ENCODE measurements around the gene DHODH.
"Not testable (repeated sequence)": the region's sequence is repeated elsewhere in the genome, so short reads cannot be mapped to it uniquely, and the experiment has no call there.

DHODH gene

DNA sequence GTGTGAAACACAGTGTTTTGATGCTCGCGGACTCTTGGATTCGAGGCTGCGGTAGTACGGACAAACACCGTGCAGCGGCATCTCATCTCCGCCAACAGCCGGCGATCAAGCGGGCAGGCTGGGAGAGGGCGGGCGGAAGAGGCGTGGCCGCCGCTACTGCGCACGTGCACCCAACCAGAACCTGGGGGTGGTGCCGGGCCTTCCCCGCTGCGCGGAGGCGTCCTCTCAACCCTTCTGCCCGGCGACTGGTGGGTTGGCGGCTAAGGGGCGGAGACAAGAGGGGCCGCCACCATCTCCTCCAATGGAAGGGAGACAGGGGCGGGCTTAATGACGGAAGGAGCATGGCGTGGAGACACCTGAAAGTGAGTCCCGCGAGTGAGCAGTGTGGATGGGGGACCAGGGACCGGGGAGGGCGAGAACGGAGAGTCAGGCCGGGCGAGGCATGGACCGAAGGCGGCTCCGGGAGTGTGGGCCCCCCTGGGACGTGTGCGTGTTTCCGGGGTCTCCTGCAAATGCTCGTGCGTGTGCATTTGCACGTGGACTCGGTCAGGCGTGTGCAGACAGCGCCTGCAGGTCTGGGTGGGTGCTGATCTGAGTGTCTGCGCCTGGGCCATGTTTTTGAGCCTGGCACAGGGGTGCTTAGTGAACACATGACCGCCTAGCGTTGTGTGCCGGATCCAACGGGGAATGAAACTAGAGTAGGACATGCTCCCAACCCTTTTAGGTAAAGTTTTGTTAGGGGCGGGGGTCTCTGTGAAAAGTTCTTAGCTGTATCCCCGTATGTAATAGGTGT is at the start of gene DHODH:
TSS of gene DHODH (plus strand) at position 321 of the 793 bp plus-strand sequence. CDS start at position 342, 21 bp downstream.
- peak; percentile 79 to 95 for DNase-seq

DNA sequence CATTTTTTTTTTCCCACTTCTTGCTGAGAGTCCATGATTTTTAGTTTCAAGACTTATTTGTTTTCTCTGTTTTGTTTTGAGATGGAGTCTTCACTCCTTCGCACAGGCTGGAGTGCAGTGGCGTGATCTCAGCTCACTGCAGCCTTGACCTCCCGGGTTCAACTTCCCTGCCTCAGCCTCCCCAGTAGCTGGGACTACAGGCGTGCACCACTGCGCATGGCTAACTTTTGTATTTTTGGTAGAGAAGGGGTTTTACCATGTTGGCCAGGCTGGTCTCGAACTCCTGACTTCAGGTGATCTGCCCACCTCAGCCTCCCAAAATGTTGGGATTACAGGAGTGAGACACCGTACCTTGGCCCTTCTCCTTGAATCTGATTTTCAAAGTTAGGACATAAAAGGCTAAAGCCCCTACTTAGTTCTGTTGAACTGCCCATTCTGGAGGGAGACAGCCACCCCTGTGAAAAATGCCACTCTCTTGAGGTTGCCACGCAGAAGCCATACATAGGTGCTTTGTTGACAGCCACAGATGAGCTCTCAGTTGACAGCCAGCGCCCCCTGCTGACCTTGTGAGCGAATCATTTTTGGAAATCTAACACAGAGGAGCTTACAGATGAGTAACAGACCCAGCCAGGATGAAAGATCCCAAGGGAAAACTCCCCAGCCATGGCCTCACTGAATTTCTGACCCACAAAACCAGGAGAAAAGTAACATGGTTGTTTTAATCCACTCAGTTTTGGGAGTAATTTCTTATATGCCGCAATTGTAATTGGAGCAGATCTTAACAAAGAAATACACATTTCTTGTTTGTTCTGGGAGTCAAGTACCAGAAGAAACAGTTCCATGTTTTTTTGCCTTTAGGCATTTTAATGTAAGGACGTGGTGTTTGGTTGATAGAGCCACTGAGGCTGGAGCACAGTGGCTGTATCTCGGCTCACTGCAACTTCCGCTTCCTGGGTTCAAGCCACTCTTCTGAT is 47.2 kb upstream of the DHODH start:
- DNase-seq = peak; percentile 45 to 69

DNA sequence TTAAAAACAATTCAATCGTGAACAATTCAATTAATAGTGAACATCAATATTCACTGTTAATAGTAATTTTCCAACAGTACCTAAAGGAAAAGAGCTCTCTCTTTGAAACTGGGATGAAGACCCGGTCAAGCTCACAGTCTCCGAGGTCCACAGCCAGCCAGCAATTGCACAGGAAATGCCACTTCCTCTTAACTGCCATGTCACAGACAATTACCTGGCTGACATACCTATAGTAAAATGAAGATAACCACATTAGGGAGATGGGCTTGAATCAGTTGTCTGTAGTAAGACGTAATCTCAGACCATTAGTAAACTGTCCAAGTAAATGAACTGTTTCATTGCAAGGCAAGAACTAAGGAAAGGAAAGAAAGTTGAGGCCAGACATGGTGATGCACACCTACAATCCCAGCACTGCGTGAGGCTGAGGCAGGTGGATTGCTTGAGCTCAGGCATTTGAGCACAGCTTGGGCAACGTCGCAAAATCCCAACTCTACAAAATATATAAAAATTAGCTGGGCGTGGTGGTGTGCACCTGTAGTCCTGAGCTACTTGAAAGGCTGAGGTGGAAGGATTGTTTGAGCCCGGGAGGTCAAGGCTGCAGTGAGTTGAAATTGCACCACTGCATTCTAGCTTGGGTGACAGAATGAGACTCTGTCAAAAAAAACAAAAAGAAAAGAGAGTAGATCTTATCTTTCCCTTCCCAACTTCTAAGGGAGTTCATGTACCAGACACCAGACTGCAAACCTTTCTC is 45.2 kb upstream of the DHODH start:
- no peak for DNase-seq

DNA sequence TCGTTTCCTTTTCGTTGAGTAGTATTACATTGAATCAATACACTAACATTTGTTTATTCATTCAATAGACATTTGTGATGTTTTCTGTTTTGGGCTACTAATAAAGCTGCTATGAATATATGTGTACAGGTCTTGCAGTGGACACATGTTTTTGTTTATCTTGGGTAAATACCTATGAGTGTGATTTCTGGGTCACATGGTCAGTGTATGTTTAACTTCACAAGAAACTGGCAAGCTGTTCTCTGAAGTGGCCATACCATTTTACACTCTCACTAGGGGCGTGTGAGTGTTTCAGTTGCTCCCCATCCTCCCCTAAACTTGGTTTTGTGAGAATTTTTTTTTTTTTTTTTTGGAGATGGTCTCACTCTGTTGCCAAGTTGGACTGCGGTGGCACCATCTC is 43.3 kb upstream of the DHODH start:
- no peak for DNase-seq

DNA sequence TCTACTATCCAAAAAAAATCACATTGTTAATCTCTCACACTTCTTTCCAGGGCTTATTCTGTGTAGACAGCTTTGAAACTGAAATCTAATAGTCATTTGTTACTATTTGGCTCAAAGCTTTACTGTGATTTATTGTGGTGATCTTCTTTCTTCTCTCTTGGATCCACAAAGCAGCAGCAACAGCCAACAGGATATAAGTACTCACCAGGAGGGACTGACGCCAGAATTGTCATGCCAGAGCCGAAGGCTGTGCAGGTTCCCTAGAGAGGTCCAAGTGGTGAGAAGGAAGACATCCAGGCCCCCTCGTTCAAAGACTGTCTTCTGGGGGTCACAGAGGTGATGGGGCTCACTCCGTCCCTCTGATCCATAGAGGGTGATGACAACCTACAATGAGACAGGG is 41.6 kb upstream of the DHODH start:
- no peak for DNase-seq

DNA sequence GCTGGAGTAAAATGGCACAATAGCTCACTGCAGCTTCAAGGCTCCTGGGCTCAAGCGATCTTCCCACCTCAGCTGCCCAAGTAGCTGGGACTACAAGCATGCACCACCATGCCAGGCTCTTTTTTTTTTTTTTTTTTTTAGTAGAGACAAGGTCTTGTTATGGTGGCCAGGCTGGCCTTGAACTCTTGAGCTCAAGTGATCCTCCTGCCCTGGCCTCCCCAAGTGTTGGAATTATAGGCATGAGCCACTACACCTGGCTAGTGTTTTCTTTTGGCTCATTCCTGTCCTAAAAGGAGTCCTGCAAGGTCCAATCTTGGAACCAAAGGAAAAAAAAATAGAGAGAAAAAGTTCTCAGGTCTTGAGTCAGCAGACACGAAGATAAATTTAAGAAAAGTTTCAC is 39.2 kb upstream of the DHODH start:
- DNase-seq = no peak

DNA sequence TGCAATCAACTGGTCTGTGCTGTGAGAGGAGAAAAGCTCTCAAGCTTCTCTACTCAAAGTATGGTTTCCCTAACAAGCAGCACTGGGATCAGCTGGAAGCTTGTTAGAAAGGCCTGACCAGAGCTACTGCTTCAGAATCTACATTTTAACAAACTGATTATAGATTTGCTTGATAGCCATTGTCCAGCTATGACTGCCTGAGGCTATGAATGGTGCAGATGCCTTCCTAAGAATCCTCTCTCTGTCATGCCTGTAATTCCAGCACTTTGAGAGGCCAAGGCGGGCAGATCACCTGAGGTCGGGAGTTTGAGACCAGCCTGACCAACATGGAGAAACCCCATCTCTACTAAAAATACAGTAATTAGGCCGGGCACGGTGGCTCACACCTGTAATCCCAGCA is 37.0 kb upstream of the DHODH start:
- no peak for DNase-seq

DNA sequence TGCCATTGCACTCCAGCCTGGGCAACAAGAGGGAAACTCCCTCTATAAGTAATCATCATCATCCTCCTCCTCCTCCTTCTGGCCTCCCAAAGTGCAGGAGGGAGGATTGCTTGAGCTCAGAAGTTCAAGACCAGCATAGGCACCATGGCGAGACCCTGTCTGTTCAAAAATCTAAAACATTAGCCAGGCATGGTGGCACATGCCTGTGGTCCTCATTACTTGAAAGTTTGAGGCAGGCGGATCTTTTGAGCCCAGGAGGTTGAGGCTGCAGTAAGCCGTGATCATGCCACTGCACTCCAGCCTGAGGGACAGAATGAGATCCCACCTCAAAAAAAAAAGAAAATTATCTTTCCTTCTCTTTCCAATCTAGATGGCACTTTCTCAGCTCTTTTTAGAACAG is 36.2 kb upstream of the DHODH start:
- DNase-seq = no peak

DNA sequence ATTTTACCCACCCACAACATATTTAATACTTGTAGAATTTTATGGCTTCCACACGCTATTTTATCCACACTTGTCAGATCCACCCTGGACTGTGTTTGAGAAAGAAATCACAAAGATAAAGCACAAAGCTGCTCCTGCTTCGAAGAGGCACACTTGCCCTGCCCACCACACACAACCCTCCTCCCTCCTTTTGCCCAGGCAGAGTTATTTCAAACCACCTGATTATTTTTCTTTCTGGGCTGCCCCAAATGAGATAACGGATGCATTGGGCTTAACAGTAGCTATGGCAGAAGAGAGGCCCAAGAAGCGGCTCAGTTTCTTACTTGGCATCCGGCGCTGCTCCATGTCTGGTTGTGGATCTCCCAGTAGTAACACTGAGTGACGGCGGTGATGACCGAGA is 35.5 kb upstream of the DHODH start:
- DNase-seq = no peak

DNA sequence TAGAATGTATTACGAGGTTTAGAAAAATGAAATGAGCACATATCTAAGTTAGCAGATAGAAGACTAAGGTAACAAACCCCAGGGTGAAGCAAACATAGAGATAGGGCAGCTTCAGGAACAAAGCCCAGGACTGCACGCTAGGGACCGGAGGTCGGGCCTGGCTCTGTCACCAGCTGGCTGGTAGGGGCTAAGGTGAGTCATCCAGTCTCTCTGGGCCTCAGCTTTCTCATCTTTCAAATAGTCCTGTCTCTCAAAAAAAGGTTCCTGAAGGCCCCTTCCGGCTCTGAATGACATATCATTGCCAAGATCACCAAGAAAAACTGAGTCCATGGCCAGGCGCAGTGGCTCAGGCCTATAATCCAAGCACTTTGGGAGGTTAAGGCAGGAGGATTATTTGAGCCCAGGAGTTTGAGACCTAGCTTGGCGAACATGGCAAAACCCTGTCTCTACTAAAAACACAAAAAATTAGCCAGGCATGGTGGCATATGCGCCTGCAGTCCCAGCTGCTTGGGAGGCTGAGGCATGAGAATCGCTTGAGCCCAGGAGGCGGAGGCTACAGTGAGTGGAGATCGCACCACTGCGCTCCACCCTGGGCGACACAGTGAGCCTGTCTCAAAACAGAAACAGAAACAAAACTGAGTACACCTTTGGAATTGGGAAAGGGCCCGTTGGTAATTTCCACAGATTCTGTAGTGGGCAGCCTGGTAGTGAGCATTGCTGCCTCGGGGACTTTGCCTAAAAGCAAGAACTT is 34.3 kb upstream of the DHODH start:
- DNase-seq = no peak

DNA sequence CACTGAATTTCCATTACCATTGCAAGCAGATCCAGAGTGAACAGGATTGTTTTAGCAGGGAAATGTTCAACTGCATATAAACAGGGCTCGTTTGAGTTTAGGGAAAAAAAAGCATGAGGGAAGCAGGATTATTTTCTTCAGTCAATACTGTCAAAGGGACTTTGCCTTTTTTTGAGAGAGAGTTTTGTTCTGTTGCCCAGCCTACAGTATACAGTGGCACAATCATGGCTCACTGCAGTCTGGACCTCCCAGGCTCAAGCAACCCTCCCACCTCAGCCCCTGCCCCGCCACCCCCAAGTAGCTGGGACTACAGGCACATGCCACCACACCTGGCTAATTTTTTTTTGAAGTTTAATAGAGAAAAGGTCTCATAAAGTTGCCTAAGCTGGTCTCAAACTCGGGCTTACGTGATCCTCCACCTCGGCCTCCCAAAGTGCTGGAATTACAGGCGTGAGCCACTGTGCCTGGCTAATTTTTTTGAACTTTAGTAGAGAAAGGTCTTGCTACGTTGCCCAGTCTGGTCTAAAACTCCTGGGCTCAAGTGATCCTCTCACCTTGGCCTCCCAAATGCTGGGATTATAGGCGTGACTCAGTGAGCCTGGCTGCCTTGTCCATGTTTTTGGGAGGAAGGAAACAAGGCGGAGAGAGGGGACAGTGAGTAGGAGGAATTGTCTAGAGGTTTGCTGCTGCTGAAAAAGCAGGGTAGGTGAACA is 23.1 kb upstream of the DHODH start:
- no peak for DNase-seq

DNA sequence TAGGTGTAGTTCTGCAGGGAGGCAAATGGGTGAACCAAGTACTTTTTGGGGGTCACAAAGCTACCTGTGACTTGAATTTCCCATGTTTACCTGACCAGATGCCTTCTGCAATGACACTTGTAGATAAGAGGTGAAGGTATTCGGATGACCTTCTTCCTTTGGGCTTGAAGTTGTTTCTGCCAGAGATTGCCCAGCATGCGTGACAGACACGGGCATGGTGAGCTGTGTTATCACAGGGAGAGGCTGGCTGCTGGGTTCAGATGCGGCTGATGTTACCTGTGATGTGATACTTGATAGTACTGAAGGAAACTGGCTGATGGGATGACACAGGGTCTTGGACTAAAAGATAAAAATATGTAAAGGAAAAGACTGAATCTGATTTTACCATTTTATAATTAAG is 22.4 kb upstream of the DHODH start:
- DNase-seq = no peak

DNA sequence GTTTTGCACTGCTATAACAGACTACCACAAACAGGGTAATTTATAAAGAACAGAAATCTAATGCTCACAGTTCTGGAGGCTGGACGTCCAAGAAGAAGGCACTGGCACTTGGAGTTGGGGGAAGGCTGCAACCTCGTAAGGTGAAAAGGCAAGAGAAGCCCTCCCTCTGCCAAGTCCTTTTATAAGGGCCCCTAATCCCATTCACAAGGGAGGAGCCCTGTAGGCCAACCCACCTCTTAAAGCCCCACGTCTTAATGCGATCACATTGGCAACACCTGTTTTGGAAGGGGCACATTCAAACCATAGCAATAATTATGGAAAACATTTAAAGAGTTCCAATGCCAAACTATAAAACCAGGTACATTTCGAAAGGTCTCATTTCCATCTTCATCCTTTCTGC is 13.5 kb upstream of the DHODH start:
- DNase-seq = no peak

DNA sequence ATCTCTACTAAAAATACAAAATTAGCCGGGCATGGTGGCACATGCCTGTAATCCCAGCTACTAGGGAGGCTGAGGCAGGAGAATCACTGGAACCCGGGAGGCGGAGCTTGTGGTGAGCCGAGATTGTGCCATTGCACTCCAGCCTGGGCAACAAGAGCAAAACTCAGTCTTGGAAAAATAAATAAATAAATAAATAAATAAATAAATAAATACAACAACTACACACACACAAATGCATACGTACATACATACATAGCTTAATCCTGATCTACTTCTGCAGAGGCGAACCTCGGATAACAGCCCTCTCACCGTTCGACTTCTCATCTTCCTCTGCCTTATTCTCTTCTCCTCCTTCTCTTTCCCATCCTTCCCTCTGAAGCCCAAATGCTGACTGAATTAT is 11.0 kb upstream of the DHODH start:
- not testable (repeated sequence) for DNase-seq

DNA sequence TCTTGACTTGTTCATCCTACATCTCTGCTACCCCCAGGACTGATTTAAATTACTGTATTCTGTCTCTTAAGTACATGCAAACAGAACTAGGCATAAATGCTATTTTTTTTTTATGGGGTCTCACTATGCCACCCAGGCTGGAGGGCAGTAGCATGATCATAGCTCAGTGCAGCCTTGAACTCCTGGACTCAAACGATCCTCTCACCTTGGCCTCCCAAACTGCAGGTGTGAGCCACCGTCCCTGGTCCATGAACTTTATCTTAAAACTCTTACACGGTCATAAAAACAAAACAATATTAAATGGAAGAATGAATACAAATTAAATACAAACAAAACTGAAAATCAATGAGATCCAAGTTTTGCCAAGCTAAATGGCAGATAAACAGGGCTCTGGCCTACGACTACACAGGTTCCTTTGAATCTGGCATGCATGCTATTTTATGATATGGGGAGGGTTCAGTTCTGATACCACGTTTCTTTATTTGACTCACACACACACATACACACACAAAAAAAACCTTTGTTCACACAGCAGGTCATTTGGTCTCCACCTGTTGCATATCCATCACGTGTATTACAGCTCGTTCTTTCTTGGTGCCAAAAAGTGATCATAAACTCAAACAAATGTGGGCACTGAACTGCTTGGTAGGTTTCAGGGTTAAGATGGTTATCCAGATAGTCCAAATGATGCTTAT is 7.2 kb upstream of the DHODH start:
- DNase-seq = no peak

DNA sequence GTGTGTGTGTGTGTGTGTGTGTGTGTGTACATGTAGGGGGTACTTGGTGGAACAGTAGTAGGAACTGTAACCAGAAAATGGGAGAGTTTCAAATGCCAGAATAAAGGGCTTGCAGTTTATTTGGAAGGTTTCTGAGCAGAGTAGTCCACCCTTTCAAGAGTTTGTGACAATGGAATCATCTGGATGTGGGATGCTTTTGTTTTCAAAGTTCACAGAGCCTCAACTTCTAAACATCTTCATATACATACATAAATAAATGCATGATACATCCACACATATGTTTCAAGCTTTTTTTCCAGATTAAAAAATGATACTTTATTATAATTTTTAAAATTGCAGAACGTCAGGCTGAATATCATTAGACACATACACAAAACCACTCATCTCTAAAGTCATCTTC is 5.9 kb upstream of the DHODH start:
- DNase-seq = no peak

DNA sequence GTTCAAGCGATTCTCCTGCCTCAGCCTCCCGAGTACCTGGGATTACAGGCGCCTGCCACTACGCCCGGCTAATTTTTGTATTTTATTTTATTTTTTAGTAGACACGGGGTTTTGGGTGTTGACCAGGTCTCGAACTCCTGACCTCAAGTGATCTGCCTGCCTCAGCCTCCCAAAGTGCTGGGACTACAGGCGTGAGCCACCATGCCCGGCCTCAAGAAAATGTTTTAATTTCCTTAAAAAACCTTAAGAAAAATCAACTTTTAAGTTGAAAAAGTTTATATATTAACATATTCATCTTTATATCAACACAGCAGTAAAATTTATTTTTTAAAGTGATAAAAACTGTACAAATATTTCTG is 500 bp upstream of the DHODH start:
- not testable (repeated sequence) for DNase-seq

DNA sequence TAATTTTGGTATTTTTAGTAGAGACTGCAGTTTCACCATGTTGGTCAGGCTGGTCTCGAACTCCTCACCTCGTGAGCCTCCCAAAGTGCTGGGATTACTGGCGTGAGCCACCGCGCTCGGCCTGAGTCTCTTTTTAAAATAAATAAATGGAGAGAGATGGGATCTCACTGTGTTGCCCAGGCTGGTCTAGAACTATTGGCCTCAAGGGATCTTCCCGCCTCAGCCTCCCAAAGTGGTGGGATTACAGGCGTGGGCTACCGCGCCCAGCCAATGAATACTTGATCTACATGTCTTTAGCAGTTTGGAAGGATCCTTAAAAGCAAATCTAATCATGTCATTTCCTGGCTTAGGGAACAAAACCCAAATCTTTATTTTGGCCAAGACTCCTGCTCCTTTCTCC is 1.2 kb downstream of the DHODH start:
- DNase-seq = no peak

DNA sequence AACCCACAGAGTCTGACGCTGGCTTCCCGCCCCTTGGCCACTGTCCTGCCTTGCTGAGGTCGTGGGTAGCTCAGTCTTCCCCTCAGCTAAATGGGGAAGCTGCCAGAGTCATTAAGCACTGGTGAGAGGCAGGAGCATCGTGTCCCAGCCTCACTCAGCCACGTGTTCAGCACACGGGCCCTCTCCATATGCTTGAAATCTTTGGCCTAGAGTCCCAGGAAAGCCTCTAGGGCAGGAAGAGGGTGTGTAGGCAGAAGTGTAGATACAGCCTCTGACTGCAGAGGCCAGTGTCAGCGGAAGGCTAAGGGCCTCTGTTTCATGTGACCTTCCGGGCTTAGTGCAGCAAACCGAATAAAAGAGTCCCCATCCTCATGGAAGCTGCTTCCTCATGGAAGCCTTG is 4.1 kb downstream of the DHODH start:
- DNase-seq = no peak

DNA sequence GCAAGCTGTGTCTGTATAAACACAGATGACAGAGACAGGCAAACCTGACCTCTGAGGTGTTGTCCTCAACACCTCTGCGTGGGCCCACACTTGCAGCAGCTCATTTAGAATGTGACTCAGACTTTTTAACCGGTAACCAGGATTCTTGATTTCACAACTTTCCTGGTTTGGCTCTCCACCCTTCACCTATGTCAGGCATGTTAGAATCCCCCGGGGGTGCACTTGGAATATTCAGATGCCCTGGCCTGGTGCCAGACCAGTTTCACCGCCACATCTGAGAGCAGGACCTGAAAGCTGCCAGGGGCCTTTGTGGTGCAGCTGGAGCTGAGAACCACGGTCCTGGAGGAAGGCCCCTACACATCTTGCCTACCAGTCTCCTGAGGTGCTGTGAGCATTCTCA is 4.8 kb downstream of the DHODH start:
- no peak for DNase-seq

DNA sequence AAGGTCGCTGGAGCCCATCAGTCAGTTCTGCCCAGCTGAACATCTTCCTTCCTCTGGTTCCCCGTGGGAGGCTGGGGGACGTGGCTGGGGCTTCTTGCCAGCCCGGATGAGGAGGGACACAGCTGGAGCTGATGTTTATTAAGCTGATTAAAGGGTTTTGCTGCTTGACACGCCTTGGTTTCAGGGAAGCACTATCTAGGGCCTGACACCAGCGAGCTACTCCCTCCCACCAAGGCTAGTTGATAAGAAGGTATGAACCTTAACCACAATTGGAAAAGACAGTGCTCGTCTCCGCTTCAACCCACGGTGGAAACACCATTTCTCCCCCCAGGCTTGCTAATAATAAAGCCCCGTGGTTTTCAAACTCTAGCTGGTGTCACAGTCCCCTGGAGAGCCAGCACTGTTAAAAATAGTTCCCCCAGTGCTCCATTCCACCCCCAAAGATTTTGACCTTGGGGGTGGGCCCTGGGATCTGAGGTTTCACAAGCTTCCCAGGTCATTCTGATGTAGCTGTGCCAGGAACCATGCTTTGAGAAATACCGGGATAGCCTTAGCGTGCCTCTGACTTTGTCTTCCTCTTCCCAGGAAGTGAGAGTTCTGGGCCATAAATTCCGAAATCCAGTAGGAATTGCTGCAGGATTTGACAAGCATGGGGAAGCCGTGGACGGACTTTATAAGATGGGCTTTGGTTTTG is 5.5 kb downstream of the DHODH start:
- DNase-seq = no peak

Data from bone marrow (tissue), 2 donors.